HG02981 (cell line): ENCODE data around the gene NFIA.
"Not testable (repeated sequence)": the region's sequence is repeated elsewhere in the genome, so short reads cannot be mapped to it uniquely, and the experiment has no call there.

Source experiments
- ATAC-seq: cut with Tn5 transposase; IDR thresholded peaks from one replicate; pipeline ENCODE4 v1.9.1; 2021; ENCODE audit warnings: mild to moderate bottlenecking, moderate library complexity; ENCODE audit not compliant: unreplicated experiment

NFIA gene

DNA sequence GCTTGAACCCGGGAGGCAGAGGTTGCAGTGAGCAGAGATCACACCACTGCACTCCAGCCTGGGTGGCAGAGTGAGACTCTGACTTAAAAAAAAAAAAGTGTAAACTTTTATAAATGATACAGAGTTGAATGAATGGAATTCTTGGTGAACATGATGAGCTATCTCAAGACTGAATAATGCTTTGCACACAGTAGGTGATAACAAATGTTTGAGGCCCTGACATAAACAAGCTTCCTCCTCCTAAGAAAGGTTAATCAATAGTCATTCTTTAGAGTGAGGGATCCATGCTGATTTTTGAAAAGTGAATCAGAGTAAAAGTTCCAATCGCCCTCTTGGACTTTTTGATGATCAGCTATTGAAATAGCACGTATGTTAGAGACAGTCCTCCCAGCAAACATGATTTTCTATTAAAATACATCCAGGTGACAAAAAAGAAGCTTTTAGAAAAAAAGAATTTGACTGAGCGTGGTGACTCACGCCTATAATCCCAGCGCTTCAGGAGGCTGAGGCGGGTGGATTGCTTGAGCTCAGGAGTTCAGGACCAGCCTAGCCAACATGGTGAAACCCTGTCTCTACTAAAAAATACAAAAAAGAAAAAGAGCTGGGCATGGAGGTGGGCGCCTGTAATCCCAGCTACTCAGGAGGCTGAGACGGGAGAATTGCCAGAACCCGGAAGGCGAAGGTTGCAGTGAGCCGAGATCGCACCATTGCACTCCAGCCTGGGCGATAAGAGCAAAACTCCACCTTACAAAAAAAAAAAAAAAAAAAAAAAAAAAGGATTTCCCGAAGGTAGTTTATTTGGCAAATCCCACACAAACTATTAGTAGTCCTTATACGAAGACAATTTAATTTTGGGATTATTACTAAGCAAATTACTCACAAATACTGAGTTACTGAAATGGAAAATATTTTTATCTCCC, 181.8 kb downstream of the NFIA start:
- ATAC-seq, result no peak

DNA sequence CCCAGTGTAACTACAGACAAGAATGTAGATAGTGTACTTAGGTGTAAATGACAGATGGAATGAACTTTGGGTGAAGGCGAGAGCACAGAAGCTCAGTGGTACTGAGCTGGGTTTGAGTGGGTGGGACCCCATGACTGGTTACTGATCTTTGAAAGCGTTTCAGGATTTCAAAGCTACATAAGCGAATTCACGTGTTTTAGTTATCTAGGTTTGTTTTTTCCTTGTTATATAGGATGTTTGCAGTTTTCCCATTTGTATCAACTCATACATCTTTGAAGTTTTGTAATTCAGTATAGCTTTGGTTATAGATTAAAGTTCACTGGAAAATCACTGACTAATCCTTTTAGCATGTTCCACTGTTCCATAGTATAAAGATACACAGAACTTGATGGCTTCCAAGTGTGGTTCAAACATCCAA, 182.5 kb downstream of the NFIA start:
- no peak for ATAC-seq

DNA sequence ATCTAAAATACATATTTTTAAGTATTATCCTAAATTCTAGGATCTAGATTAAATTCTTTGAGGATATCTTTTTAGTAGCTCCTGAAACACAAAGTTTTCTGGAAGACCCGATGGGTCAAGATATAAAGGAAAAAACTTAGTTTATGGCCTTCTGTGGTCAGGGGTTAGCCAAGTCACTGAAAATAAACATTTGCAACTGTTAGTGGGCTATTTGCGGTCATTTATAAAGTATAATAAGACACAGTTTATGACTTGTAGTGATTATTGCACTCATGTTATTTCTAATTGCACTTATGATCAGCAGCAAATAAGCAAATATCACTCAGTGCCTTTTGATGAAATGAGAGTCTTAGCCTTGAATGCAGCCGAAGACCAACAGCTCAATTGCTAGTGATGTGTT, 183.3 kb downstream of the NFIA start:
- ATAC-seq, result no peak

DNA sequence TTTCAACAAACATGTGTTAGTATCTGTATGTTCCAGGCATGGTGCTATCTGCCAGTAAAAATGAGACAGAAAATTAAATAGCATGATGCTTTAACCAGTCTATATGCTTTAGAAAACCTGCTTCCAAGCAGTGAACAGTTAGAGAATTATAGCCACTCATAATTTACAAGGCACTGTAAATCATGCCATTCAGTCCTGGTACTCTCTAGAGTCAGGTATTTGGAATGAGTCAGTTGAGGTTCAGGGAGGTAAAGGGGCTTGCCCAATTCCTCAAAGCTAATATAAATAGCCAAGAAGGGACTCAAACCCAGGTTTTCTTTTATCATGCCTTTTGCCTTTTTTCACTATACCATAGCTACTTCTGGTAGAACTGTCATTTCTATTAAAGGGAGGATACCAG, 184.4 kb downstream of the NFIA start:
- no peak for ATAC-seq

DNA sequence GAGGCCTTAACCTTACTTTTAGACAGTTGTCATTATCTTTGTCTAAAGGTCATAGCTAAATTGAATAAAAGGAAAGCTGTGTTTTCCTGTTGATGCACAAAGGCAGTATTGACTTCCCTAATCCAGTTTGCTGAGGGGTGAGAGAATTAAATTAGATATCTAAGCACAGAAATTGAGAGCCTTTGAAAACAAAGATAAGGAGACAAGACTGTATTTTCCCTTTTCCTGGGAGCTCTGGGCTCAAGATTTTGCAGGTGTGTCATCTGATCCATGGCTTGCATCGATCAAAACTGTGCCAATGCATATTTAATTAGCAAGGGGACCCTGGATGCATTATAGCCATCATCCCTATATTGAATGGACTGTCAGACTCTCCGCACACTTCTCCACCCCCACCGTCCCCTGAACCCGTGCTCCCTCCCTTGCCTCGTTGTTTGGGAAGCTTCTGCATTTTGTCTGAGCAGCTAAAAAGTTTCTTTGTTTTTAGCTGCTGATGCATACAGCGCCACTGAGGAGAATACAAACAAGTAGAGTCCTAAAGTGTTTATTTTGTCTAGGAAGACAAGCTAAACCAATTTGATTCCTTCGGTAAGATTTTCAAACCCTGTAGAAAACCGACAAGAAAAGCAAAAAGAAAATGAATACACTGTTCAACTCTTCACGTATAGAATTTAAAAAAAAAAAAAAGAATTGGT, 186.3 kb downstream of the NFIA start:
- no peak for ATAC-seq

DNA sequence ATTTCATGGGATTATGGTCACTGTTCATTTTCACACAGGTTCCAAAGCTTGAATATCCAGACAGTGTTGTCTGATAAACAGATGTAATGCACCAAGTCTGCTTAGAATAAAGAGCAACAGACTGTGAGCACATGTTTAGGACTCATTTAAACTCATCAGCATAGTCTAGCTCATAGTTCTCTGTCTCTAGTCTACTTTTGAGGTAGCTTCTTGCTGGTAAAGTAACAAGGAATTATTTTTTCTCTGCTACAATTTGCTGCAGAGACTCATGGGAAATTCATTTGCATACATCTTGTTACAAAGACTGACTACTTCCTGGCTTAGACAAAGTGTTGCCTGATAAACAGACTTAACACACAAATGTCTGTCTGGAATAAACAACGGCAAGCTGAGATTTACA, 187.2 kb downstream of the NFIA start:
- no peak for ATAC-seq

DNA sequence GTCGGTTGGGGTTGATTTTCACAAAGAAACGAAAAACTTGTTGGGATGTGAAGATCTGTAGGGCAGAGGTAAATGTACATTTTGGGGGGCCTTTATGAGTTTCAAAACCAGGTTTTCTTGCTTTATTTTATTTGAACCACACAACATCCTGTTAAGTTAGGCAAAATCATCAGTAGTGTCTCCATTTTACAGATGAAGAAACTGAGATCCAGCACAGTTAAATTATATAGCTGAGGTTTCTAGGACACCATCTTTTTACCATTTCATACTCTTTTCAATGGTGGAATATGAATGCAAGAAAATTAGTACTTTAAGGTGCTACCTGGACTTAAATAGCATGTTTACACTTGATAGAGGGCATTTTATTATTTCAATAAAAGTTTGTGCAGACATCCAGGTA, 187.7 kb downstream of the NFIA start:
- ATAC-seq, result no peak

DNA sequence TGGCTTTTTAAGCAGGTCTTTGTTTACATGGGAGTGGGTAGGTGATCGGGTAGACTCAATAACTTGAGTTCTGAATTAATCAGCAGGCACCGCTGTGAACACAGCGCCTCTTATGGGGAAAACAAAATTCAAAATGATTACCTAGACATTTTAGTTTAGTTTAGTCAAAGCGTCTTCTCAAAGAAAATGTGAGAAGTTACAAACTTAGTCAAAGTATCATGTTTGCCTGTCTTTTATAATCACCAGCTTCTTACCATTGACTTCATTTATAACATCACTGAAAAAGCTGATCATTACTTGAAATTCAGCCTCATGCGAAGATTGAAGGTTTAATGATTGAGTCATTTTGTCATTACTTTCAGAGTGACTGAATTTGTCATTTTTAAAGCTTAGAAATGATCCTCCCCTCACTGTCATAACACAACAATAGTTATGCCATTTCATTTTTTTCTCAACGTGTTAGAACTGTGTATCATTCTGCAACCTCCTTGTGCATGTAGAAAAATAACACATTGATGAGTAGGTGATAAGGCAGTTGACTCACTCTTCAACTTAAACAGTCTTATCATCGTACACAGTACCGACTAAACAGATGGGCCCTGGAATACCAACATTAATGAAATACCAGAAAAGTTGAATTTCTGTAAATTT, 188.5 kb downstream of the NFIA start:
- no peak for ATAC-seq

DNA sequence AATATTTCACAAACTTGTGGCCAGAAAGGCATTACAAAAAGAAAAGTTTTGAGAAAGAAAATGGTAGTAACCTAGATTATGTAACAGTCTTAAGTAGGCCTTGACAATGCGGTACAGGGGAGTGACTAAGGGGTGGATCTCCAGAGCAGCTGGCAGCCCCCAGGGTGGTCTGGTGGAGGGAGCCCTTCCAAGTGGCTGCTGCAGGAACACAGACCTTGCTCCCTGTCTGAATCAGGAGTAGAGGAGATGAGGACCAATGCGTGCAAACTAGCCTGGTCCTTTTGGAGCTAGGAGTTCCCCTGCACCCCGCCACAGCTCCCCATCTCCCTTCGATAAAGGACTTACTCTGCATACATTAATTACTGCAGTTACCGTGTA, 189.0 kb downstream of the NFIA start:
- ATAC-seq, result no peak

DNA sequence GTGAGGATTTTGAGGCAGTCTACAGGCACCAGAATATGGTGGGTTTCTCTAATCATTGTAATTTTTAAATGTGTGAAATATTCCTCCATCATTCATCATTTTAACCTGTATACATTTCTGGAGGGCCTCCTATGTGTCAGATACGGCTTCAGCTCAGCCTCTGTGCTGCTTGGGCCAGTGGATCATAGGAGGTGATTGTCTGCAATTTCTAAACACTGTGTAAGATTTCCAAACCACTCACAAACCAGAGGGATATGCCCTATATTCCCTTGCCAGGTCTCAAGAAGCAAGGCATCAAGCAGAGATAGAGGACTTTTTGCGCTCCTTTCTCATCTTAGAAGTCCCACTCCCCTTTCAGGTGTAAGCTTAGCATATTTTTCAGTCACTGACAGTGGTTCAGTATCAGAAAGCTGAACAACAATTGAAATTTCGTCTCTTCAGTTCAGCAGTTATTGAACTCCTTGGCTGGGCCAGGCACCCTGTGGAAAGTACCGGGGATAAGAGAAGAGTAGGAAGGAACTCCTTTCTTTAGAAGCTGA, 190.9 kb downstream of the NFIA start:
- no peak for ATAC-seq

DNA sequence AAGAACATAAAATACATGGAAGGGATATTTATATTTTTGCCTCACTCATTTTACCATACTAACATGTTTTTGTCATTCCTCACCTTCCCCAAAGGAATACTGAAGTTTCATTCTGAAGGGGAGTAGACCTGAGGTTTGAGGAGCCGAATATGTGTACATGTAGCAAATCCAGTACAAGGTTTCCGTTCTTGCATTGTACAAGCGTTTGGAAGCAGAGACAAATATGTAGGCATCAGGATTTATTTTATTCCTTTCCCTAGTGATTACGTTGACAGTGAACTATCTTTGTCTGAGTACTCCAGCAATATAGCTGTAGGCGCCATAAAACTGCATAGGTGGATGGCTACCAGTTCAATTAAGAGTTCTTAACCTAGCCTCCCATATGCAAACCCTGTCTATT, 191.5 kb downstream of the NFIA start:
- ATAC-seq, result no peak

DNA sequence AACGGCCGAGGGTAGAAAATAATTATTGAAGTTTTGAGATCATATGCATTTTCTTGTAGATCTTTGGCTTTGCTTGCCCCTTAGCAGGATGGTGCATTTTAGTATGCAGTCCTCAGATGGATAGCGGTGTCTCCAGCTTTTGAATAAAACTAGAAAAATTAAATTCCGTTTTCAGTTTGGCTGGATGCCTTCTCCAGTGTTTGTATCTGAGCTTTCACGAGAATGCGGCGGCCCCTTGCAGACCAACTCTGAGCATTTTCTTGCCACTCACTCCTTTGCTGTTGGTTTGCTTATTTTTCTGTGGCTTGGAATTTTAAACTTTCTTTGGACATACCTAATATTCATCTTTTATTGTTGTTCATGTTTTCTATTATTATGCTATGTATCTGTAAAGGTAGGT, 192.6 kb downstream of the NFIA start:
- no peak for ATAC-seq

DNA sequence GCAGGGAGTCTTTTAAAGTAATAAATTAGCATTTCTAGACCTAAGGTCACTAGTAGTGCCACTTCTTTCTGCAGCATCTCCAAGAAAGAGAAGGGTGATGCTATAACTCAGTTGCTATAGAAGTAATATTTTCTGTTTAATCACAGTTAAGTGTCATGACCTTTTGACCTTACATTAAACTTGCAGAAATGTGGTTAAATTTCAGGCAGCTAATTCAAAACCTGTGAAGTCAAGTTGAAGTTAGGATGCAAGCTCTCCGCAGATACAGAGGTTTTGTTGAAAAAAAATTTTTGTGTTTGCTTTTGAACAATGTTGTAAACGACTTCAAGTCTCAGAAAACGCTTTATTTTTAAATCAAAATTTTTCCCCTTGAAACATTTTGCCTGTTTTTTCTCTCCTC, 193.9 kb downstream of the NFIA start:
- no peak for ATAC-seq

DNA sequence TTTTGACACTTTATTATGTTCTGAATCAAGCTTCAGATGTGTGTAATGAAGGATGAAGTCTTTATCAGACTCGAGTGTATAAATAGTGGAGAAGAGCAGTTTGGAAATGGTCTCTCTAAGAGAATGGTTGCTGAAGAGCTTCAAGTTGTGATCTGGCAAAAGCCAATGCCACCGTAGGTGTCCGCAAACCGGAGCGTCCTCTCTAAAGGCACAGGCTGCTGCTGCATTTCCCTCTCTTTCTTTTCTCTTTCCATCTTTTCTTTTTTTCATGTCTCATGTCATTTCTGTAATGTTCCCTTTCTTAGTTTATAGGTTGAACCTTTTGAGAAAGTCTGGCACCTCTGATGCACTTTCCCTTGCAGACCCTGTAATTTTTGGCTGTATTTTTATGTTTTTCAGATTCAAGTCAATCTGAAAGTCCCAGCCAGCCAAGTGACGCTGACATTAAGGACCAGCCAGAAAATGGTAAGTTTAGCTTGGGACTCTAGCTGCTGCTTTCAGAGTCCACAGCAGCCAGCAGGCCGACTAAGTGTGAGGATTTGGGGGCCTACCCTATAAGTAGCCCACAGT, 194.8 kb downstream of the NFIA start:
- no peak for ATAC-seq

DNA sequence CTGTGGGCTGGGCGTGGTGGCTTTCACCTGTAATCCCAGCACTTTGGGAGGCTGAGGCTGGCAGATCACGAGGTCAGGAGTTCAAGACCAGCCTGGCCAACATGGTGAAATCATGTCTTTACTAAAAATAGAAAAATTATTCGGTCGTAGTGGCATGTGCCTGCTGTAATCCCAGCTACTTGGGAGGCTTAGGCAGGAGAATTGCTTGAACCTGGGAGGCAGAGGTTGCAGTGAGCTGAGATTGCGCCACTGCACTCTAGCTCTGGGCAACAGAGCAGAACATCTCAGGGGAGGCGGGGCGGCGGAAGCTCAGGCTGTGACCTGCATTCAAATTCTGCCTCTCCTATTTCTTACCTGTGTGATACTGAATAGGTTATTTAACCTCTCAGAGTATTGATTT, 196.1 kb downstream of the NFIA start:
- ATAC-seq, result not testable (repeated sequence)

DNA sequence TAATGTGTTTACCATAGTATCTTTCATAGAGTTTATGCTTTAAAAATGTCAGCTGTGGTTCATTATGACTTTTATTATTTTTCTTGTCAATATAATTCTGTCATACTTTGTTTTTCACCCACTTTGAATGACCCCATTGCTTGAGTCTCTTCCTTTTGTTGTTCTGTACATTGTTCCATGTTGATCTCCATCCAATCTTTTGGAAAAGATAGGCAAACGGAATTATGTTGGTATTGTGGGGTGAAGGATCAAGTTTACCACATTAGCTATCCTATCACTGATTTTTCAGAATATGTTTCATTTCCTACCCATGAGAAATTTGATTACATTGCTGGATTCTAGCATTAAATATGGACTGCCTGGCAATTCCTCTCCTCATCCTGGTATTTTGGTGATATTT, 196.6 kb downstream of the NFIA start:
- no peak for ATAC-seq

DNA sequence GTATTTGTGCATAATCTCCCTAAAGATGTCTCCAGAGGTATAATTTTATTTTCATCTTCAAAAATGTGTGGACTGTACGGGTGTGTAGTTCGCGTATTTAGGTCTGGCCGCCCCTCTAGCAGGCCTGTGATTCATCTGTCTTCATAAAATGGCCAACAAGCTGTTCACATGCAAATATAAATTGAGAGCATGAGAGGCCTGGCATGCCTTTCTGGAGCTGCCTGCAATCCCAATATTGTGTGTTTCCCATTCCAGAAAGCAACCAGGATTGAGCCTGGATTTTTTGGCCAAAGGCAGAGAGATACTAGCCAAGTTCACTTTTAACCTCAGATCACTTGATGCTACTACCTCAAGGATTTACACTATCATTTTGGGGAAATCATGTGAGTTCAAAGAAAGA, 197.2 kb downstream of the NFIA start:
- no peak for ATAC-seq

DNA sequence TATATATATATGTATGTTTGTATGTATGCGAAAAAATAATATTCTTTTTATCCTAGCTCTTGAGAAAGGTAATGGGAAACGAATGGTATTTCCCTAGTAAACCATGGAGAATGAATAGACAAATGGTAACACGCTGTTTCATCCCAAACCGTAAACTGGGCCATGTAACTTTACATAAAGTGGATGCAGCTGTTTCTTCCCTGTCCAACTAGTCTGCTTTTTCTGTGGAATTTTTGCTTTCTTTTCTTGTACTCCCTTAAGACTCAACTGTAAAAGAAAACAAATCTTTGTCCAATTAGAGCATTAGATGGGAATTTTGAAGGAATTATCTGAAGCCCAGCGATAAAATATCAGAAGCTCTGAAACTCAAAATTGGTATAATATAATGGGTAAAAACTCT, 198.1 kb downstream of the NFIA start:
- no peak for ATAC-seq

DNA sequence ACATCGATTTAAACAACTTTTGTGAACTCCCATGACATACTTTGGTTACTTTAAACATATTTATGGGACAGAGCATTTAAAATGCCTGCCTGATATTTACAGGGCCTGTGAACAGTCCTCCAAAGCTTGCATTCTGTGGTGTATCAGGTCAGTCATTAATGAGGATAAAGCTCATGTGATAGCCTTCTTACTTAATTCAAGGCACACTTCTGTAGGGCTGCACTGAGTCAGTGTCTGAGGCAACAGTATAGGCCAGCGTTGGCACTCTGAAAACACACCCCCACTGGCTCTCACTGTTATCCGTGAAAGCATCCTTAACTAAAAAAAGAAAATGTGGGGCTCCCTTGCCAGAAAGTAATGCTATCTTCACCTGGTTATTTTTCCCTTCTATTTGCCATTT, 200.0 kb downstream of the NFIA start:
- ATAC-seq, result no peak

DNA sequence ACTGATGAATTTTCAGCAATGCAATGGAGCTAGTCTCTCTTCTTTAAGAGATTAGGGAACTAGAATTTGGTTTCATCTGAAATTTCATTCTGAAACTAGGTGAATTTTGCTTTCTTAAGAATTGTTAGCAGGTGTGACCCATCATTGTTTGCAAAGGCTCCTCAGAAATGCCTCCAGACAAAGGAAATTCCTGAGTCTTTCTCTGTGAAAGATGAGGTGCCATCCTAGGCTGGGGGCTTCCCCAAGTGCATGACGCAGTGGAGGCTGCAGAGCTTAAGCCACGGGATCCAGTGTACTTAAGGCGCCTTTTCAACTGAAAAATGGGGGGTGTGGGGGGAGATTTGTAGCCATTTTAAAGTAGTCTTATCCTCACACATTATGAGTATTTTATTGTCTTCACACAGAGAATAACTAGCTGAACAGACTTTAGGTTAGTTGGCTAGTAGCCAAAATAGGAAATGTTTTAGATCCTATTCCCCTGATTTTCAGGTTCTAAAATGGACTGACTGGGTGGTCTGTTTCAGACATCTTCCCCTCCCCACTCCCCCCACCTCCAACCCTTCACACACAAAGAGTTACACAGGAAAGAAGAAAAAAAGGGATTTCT, 202.0 kb downstream of the NFIA start:
- ATAC-seq, result no peak

DNA sequence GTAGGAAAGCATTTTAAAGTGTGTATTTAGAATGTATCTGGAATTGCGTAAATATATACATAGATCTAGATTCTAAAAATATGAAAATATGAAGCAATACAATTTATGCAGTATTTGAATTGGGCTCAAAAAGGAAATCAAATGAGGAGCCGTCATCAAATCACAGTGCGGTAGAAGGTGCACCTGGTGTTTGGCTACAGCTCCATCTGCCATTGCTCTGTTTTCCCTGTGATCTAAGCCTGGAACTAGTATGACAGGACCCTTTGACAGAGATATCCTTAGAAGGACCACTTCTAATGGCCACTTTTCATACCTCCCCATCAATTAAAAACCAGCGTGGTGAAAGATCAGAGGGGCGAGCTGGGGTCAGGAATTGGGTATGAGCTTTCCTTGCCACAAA, 202.6 kb downstream of the NFIA start:
- ATAC-seq, result no peak
